B cell (primary cell): ENCODE measurements around the gene TSPAN2. TPM values are rescaled to one million over a fixed set of nuclear protein-coding genes. Genes with fewer than 3 reads are reported as not detected.

Source experiments
- ATAC-seq: fragments of 200-7000 bp; cut with Tn5 transposase; one replicate; pipeline ENCODE4 v1.10.0; 2021; ENCODE audit warnings: low read depth, mild to moderate bottlenecking, moderate number of reproducible peaks, moderate library complexity
- CTCF ChIA-PET: fragments of 350-600 bp; sonication (Branson Sonifier 250); formaldehyde crosslinking; loops from one replicate; lab custom pipeline; 2021; ENCODE audit warnings: antibody characterized with exemption, inconsistent platforms; lab: Charles Lee
- POLR2A ChIA-PET: fragments of 350-600 bp; sonication (Branson Sonifier 250); formaldehyde crosslinking; loops from one replicate; lab custom pipeline; 2021; ENCODE audit warnings: antibody characterized with exemption; lab: Charles Lee
- DNase-seq: peaks from one replicate; pipeline ENCODE4 v3.0.0; 2013
- H2AFZ ChIP-seq: 2 replicates; pipeline ENCODE4 v1.6.1; 2012; ENCODE audit warnings: mild to moderate bottlenecking, low read depth, low read length; ENCODE audit not compliant: insufficient read depth, poor library complexity, severe bottlenecking
- H3K27ac ChIP-seq, 2 donors: 1 replicate in 1 of 2; 2 replicates in 1 of 2; pipeline ENCODE4 v1.5.1; 2012 to 2013; ENCODE audit warnings: low read length in 2 of 2, mild to moderate bottlenecking in 2 of 2, moderate library complexity in 1 of 2
- H3K27me3 ChIP-seq, 4 experiments: fragments of 200-600 bp in 1 of 4; sonication (generic) in 1 of 4; replicated peaks in 1 of 4; 1 replicate in 2 of 4; 2 replicates in 2 of 4; pipeline versions ENCODE4 v1.6.1 to v1.7.0; 2013 to 2016; ENCODE audit warnings: low read length in 3 of 4, mild to moderate bottlenecking in 2 of 4, mixed read lengths in 1 of 4, moderate library complexity in 1 of 4; ENCODE audit not compliant: insufficient read depth in 4 of 4, control insufficient read depth in 3 of 4; ENCODE audit errors: control extremely low read depth in 1 of 4
- H3K36me3 ChIP-seq, 2 experiments: replicated peaks in 1 of 2; 1 replicate in 1 of 2; 2 replicates in 1 of 2; pipeline versions ENCODE4 v1.6.1 to v1.7.1; 2013; ENCODE audit warnings: low read length in 1 of 2; ENCODE audit not compliant: insufficient read depth in 2 of 2, control insufficient read depth in 1 of 2; ENCODE audit errors: control extremely low read depth in 1 of 2, extremely low read depth in 1 of 2
- H3K4me1 ChIP-seq, 2 donors: fragments of 200-600 bp in 1 of 2; sonication (generic) in 1 of 2; 1 replicate in 1 of 2; 2 replicates in 1 of 2; pipeline versions ENCODE4 v1.5.1 to v1.6.1; 2013 to 2017; ENCODE audit warnings: low read length in 2 of 2; ENCODE audit not compliant: control insufficient read depth in 2 of 2, insufficient read depth in 2 of 2
- H3K4me2 ChIP-seq: replicated peaks from 2 replicates; pipeline ENCODE3; 2012; ENCODE audit warnings: mild to moderate bottlenecking, low read depth, low read length; ENCODE audit not compliant: poor library complexity, severe bottlenecking
- H3K4me3 ChIP-seq, 5 experiments: fragments of 200-600 bp in 1 of 5; sonication (generic) in 1 of 5; 1 replicate in 3 of 5; 2 replicates in 2 of 5; pipeline versions ENCODE4 v1.5.1 to v1.7.0; 2011 to 2016; ENCODE audit warnings: low read length in 4 of 5, mild to moderate bottlenecking in 4 of 5, low read depth in 2 of 5, control low read depth in 1 of 5, moderate library complexity in 1 of 5; ENCODE audit not compliant: insufficient read depth in 1 of 5; ENCODE audit errors: control extremely low read depth in 1 of 5, extremely low read depth in 1 of 5
- H3K79me2 ChIP-seq: fragments of 200-600 bp; sonication (generic); one replicate; pipeline ENCODE4 v1.6.0; 2016; ENCODE audit warnings: low read length; ENCODE audit not compliant: control insufficient read depth, insufficient read depth
- H3K9ac ChIP-seq: fragments of 200-600 bp; sonication (generic); 2 replicates; pipeline ENCODE4 v1.6.1; 2017; ENCODE audit warnings: mild to moderate bottlenecking, low read length, moderate library complexity
- H3K9me3 ChIP-seq, 3 donors: one replicate each; pipeline versions ENCODE4 v1.6.1 to v1.7.1; 2013; ENCODE audit warnings: low read length in 2 of 3; ENCODE audit not compliant: control insufficient read depth in 2 of 3, insufficient read depth in 1 of 3; ENCODE audit errors: control extremely low read depth in 1 of 3
- H4K20me1 ChIP-seq: 2 replicates; pipeline ENCODE4 v1.6.0; 2012; ENCODE audit warnings: mild to moderate bottlenecking, low read length; ENCODE audit not compliant: insufficient read depth, control insufficient read depth, poor library complexity, severe bottlenecking
- H3K27ac Mint-ChIP-seq: one replicate; pipeline ENCODE4 v1.8.0; 2021; ENCODE audit warnings: mixed read lengths
- H3K27me3 Mint-ChIP-seq: one replicate; pipeline ENCODE4 v1.8.0; 2021; ENCODE audit warnings: mixed read lengths
- H3K4me1 Mint-ChIP-seq: one replicate; pipeline ENCODE4 v1.8.0; 2021; ENCODE audit warnings: mixed read lengths
- H3K4me3 Mint-ChIP-seq: one replicate; pipeline ENCODE4 v1.8.0; 2021; ENCODE audit warnings: mixed read lengths
- H3K9me3 Mint-ChIP-seq: one replicate; pipeline ENCODE4 v1.8.0; 2022; ENCODE audit warnings: mixed read lengths; ENCODE audit not compliant: insufficient read depth
- EZH2 ChIP-seq: IDR thresholded peaks from 2 replicates; pipeline ENCODE4 v1.6.1; 2012; ENCODE audit warnings: borderline replicate concordance, low read depth, mild to moderate bottlenecking, moderate library complexity, low read length; ENCODE audit not compliant: insufficient read depth, poor library complexity, severe bottlenecking
- WGBS: methylation state at CpG from one replicate; pipeline ENCODE4 v1.1.5; 2013; ENCODE audit warnings: missing lambda C conversion rate; ENCODE audit not compliant: insufficient coverage; 5-methylcytosine and 5-hydroxymethylcytosine counted together
- intact Hi-C: fragments of 100-400 bp; cut with micrococcal nuclease; formaldehyde crosslinking; loops from one replicate; pipeline ENCODE4 v1.10.0; 2022
- polyA plus RNA-seq: library from polyadenylated mRNA; depleted of rRNA; stranded (reverse); fragments of >200 nt; gene quantifications from 2 replicates; pipeline ENCODE4 v1.2.3, GENCODE V29; 2012
- total RNA-seq, 2 donors: library from RNA; stranded (reverse); fragments of 120-200 nt in 1 of 2; gene quantifications; 1 replicate in 1 of 2; 2 replicates in 1 of 2; pipeline versions ENCODE4 v1.2.3 to v1.2.4, GENCODE V29; 2013 to 2022
- TF ChIP-seq, protein P1 (sequence below): fragments of 200-600 bp; IDR thresholded peaks from one replicate; pipeline ENCODE4 v1.8.0; 2022; ENCODE audit warnings: antibody characterized with exemption, mild to moderate bottlenecking

The TSPAN2 gene
- total and polyA plus RNA-seq, 2 donors (not counting 1 experiment from before 2014, with no cell fraction given) = 0.24 to 0.34 TPM

DNA sequence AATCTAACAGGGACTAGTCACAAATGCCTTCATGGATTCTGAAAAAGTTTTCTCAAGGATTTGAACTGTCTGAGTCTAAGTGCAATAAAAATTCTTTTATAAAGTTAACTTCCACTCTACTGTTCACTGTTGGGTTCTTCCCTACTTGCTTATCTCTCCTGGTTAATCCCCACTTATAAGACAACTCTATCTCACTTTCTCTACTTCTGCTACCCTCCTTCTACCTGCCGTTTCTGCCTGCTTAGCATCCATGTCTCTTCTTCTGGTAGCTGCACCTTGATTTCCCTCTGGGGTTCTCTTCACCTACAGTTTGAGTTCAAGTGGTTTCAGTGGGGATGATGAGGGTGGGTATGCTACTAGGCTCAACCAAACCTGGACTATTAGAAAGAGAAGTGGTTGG lies 53.7 kb downstream of the TSPAN2 start:
- Histone ChIP-seq H3K27ac (no peak overlapping the region), H3K9ac (no peak overlapping the region), H3K4me3 (no peak overlapping the region), H2AFZ (no peak overlapping the region), H4K20me1 (no peaks in the 10 kb centered on the region), H3K4me1 (no peaks in the 10 kb centered on the region), H3K27me3 (peaks cover 0 to 4% (median 1%) of the 10 kb centered on the region in 4 experiments), H3K36me3 (no peaks in the 10 kb centered on the region), H3K79me2 (no peaks in the 10 kb centered on the region), H3K9me3 (no peaks in the 10 kb centered on the region), H3K4me2 (no peak overlapping the region)
- Mint-ChIP-seq H3K27me3 (peaks cover 9% of the 10 kb centered on the region), H3K9me3 (no peaks in the 10 kb centered on the region), H3K4me1 (no peaks in the 10 kb centered on the region), H3K4me3 (no peak overlapping the region), H3K27ac (no peak overlapping the region)
- ChIA-PET CTCF (interaction anchor here (0.7 to 1.2 kb wide), 2 partner anchors 17 to 19 kb away, joined by 3 read pairs; no protein-coding TSS in a partner anchor), POLR2A (no interaction called here)
- DNase-seq (no peak), ATAC-seq (no peak)
- intact Hi-C loops = no loop called here
- no CpG with 5 or more reads among the region's 1 CpG for WGBS
- TF ChIP-seq, protein P1, sequence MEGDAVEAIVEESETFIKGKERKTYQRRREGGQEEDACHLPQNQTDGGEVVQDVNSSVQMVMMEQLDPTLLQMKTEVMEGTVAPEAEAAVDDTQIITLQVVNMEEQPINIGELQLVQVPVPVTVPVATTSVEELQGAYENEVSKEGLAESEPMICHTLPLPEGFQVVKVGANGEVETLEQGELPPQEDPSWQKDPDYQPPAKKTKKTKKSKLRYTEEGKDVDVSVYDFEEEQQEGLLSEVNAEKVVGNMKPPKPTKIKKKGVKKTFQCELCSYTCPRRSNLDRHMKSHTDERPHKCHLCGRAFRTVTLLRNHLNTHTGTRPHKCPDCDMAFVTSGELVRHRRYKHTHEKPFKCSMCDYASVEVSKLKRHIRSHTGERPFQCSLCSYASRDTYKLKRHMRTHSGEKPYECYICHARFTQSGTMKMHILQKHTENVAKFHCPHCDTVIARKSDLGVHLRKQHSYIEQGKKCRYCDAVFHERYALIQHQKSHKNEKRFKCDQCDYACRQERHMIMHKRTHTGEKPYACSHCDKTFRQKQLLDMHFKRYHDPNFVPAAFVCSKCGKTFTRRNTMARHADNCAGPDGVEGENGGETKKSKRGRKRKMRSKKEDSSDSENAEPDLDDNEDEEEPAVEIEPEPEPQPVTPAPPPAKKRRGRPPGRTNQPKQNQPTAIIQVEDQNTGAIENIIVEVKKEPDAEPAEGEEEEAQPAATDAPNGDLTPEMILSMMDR = no peak
- TF ChIP-seq EZH2 = no peak

DNA sequence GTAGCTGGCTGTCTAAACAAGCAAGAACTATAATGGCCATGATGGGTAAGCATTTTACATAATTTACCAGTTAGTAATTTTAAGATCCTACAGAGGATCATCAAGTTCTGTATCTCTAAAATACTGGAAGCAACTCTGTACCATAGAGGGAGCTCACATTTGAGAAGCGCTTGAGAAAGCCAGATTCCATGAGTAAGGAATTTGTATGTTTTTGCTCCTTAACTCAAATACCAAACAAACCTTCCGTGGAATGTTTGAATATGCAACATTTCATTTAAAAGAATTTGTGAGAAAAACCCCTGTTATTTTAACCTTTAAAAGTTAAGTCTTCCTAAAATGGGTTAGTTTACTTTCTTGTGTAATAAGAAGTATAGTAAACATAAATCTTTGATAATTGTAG lies 57.7 kb downstream of the TSPAN2 start:
- TF ChIP-seq, protein P1 = no peak
- TF ChIP-seq EZH2 = no peak
- Histone ChIP-seq H3K27me3 (peaks cover 0 to 4% (median 0%) of the 10 kb centered on the region in 4 experiments), H3K4me2 (no peak overlapping the region), H3K4me1 (no peaks in the 10 kb centered on the region), H3K4me3 (no peak overlapping the region), H3K9me3 (no peaks in the 10 kb centered on the region), H3K9ac (no peak overlapping the region), H3K27ac (no peak overlapping the region), H2AFZ (no peak overlapping the region), H3K36me3 (no peaks in the 10 kb centered on the region), H4K20me1 (no peaks in the 10 kb centered on the region), H3K79me2 (no peaks in the 10 kb centered on the region)
- Mint-ChIP-seq H3K4me3 (no peak overlapping the region), H3K9me3 (no peaks in the 10 kb centered on the region), H3K4me1 (no peaks in the 10 kb centered on the region), H3K27ac (no peak overlapping the region), H3K27me3 (peaks cover 30% of the 10 kb centered on the region)
- WGBS = no CpG with 5 or more reads among the region's 2 CpGs
- CTCF ChIA-PET = interaction anchor here (1.7 kb wide), 1 partner anchor 19 kb away, joined by 3 read pairs; no protein-coding TSS in a partner anchor
- intact Hi-C loops = no loop called here
- no peak for DNase-seq
- POLR2A ChIA-PET = no interaction called here
- no peak for ATAC-seq
